ENCODE data around the gene WT1. TPM values are rescaled to one million over a fixed set of nuclear protein-coding genes. Genes with fewer than 3 reads are reported as not detected.

WT1 gene
- total RNA-seq, 4 donors from 2014 or later, result 0.52 to 2.7 (median 1.6) TPM; not detected in 1

DNA sequence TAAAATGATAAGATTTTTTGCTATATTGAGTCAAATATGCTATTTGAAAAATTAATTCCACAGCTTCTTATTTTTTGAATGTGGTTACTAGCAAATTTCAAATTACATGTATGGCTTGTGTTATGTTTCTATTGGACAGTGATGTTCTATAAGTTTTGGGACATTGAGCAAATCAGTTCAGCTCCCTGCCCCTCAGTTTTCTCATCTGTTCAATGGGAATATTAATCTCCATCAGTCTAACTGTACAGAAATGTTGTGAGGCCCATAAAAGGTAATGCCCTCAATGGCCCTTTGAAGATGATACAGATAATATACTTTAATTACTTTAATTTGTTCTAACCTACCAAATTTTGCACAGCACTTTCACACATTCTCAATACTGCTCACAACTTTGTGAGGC, 15.2 kb downstream of the WT1 start:
- ATAC-seq, result no peak

GRCh38 chr11:32418836-32419235, 16.5 kb downstream of the WT1 start:
- Histone ChIP-seq H3K27me3 (peaks cover 61% of the 10 kb centered on the region), H3K27ac (no peak overlapping the region), H3K9me3 (no peaks in the 10 kb centered on the region), H3K4me1 (no peaks in the 10 kb centered on the region), H3K4me3 (no peak overlapping the region), H3K36me3 (no peaks in the 10 kb centered on the region)
- no peak for ATAC-seq
- TF ChIP-seq POLR2AphosphoS5 (IDR thresholded peaks at IDR 0.05) (no peak), EP300 (IDR thresholded peaks at IDR 0.05) (no peak), POLR2A (IDR thresholded peaks at IDR 0.05) (no peak)
- TF ChIP-seq, protein P1, sequence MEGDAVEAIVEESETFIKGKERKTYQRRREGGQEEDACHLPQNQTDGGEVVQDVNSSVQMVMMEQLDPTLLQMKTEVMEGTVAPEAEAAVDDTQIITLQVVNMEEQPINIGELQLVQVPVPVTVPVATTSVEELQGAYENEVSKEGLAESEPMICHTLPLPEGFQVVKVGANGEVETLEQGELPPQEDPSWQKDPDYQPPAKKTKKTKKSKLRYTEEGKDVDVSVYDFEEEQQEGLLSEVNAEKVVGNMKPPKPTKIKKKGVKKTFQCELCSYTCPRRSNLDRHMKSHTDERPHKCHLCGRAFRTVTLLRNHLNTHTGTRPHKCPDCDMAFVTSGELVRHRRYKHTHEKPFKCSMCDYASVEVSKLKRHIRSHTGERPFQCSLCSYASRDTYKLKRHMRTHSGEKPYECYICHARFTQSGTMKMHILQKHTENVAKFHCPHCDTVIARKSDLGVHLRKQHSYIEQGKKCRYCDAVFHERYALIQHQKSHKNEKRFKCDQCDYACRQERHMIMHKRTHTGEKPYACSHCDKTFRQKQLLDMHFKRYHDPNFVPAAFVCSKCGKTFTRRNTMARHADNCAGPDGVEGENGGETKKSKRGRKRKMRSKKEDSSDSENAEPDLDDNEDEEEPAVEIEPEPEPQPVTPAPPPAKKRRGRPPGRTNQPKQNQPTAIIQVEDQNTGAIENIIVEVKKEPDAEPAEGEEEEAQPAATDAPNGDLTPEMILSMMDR (IDR thresholded peaks at IDR 0.05), result no peak
- 15 to 22% methylated on average over 3 to 5 of the region's 5 CpGs for WGBS, 2 donors (ENCODE audit: low coverage in 1 of 2)

More for the DNA sequence above, 15.2 kb downstream of the WT1 start:
- no peak overlapping the region for H3K4me3 ChIP-seq
- H3K9me3 ChIP-seq, result no peaks in the 10 kb centered on the region
- H3K27me3 ChIP-seq, result peaks cover 62% of the 10 kb centered on the region
- no peaks in the 10 kb centered on the region for H3K4me1 ChIP-seq
- H3K27ac ChIP-seq, result no peak overlapping the region
- H3K36me3 ChIP-seq, result no peaks in the 10 kb centered on the region
- no peak for TF ChIP-seq EP300 (IDR thresholded peaks at IDR 0.05)
- TF ChIP-seq POLR2A (IDR thresholded peaks at IDR 0.05), result no peak
- TF ChIP-seq, protein P1 (IDR thresholded peaks at IDR 0.05), result no peak

DNA sequence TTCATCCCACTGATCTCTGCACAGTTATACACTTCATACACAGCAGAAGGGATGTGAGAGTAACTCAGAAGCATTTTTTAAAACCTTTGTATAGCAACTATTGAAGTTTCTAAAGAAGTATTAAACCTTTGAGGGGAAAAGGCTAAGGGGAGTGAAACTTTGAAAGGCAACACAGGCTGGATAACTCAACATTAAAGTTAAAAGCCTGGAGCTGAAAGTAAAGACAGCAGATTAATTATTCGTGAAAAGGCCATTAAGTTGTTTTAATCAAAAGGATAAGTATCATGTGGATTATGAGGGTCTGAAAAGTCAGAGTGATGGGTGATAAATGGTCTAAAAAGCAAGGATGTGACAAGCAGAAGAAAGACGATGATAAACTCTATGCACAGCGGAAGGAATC, 17.5 kb downstream of the WT1 start:
- Histone ChIP-seq H3K27me3 (peaks cover 59% of the 10 kb centered on the region), H3K4me1 (no peaks in the 10 kb centered on the region), H3K36me3 (no peaks in the 10 kb centered on the region), H3K4me3 (no peak overlapping the region), H3K27ac (no peak overlapping the region), H3K9me3 (no peaks in the 10 kb centered on the region)
- TF ChIP-seq, protein P1 (IDR thresholded peaks at IDR 0.05), result no peak
- TF ChIP-seq POLR2AphosphoS5 (IDR thresholded peaks at IDR 0.05) (no peak), EP300 (IDR thresholded peaks at IDR 0.05) (no peak), POLR2A (IDR thresholded peaks at IDR 0.05) (no peak)
- WGBS, 2 donors (ENCODE audit: low coverage in 1 of 2), result 58 to 77% methylated on average over 2 to 3 of the region's 3 CpGs
- no peak for ATAC-seq

GRCh38 chr11:32416301-32416700, 19.0 kb downstream of the WT1 start:
- WGBS, 2 donors (ENCODE audit: low coverage in 1 of 2), result 52 to 100% methylated on average over 2 of the region's 4 CpGs
- H3K4me3 ChIP-seq, result no peak overlapping the region

GRCh38 chr11:32414925-32415324, 20.4 kb downstream of the WT1 start:
- Histone ChIP-seq H3K4me3 (no peak overlapping the region), H3K36me3 (no peaks in the 10 kb centered on the region), H3K27me3 (peaks cover 66% of the 10 kb centered on the region), H3K4me1 (no peaks in the 10 kb centered on the region), H3K9me3 (no peaks in the 10 kb centered on the region), H3K27ac (no peak overlapping the region)
- no peak for ATAC-seq
- TF ChIP-seq, protein P1 (IDR thresholded peaks at IDR 0.05), result no peak
- no peak for TF ChIP-seq EP300 (IDR thresholded peaks at IDR 0.05)
- no peak for TF ChIP-seq POLR2AphosphoS5 (IDR thresholded peaks at IDR 0.05)
- TF ChIP-seq POLR2A (IDR thresholded peaks at IDR 0.05), result no peak
- 78 to 92% methylated on average over 2 of the region's 2 CpGs for WGBS, 2 donors (ENCODE audit: low coverage in 1 of 2)

More at GRCh38 chr11:32416301-32416700, 19.0 kb downstream of the WT1 start:
- Histone ChIP-seq H3K27ac (no peak overlapping the region), H3K27me3 (peaks cover 70% of the 10 kb centered on the region), H3K36me3 (no peaks in the 10 kb centered on the region), H3K9me3 (no peaks in the 10 kb centered on the region), H3K4me1 (no peaks in the 10 kb centered on the region)
- no peak for ATAC-seq
- TF ChIP-seq POLR2AphosphoS5 (IDR thresholded peaks at IDR 0.05) (no peak), EP300 (IDR thresholded peaks at IDR 0.05) (no peak), POLR2A (IDR thresholded peaks at IDR 0.05) (no peak)
- TF ChIP-seq, protein P1 (IDR thresholded peaks at IDR 0.05), result no peak

All from gastroesophageal sphincter (tissue), 4 donors.